HG03097 (cell line): Measurements from ENCODE around the gene COX7C.
"Not testable (repeated sequence)": the region's sequence is repeated elsewhere in the genome, so short reads cannot be mapped to it uniquely, and the experiment has no call there.

ENCODE experiments used
- ATAC-seq: cut with Tn5 transposase; IDR thresholded peaks from one replicate; pipeline ENCODE4 v1.9.1; 2021; ENCODE audit not compliant: unreplicated experiment, low FRiP score

The COX7C gene, protein sequence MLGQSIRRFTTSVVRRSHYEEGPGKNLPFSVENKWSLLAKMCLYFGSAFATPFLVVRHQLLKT

DNA sequence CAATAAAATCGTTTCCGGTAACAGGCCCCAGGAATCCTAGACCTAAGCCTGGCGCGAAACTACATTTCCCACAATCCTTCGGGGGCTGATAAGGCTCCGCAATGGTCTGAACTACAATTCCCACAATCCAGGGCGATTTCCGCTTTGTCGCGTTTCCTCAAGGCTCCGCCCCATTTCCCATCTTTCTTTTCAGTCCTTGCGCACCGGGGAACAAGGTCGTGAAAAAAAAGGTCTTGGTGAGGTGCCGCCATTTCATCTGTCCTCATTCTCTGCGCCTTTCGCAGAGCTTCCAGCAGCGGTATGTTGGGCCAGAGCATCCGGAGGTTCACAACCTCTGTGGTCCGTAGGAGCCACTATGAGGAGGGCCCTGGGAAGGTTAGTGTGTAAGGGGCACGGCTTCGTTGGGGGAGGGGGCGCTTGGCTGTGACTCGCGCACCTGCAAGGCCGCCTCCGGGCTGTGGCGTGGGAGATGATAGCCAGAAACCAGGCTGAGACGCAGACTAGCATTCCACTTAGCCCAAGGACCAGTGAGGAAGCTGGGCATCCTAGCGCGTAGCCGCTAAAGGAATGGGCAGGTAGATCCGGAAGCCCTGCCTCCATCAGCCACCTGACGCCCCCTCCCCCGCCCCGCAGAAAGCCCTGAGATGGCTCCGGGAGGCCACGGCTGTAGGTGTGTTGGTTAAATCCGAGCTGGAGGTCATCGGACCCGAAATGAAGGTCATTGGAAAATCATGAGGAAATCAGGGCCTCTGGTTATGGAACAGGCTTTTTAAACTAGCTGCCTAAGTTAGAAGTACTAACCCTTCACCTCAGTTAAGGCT, at the start of gene COX7C:
COX7C (plus strand) TSS at position 186 of the 821 bp plus-strand sequence; CDS start at position 301, 115 bp downstream.
- peak; percentile 100 for ATAC-seq

DNA sequence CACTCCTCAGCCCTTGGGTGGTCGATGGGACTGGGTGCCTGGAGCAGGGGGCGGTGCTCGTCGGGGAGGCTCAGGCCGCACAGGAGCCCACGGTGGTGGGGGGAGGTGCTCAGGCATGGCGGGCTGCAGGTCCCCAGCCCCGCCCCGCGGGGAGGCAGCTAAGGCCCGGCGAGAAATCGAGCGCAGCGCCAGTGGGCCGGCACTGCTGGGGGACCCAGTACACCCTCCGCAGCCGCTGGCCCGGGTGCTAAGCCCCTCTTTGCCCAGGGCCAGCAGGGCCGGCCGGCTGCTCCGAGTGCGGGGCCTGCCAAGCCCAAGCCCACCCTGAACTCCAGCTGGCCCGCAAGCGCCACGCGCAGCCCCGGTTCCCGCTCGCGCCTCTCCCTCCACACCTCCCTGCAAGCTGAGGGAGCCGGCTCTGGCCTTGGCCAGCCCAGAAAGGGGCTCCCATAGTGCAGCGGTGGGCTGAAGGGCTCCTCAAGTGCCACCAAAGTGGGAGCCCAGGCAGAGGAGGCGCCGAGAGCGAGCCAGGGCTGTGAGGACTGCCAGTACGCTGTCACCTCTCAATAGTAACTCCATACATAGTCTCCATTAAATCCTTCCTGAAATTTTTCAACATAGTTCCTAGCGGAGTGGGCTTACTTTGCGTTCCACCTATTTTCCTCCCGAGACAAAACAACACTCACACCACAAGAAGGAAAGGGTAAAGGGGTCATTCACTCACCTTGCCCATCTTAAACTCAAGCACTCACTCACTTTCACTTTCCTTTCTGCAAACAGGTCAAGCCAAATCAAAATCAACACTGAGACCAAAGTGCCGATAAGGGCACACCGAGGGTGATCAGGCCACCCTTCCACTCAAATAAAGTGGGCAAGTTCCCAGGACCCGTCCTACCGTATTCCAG, 48.0 kb upstream of the COX7C start:
- ATAC-seq, result not testable (repeated sequence)

DNA sequence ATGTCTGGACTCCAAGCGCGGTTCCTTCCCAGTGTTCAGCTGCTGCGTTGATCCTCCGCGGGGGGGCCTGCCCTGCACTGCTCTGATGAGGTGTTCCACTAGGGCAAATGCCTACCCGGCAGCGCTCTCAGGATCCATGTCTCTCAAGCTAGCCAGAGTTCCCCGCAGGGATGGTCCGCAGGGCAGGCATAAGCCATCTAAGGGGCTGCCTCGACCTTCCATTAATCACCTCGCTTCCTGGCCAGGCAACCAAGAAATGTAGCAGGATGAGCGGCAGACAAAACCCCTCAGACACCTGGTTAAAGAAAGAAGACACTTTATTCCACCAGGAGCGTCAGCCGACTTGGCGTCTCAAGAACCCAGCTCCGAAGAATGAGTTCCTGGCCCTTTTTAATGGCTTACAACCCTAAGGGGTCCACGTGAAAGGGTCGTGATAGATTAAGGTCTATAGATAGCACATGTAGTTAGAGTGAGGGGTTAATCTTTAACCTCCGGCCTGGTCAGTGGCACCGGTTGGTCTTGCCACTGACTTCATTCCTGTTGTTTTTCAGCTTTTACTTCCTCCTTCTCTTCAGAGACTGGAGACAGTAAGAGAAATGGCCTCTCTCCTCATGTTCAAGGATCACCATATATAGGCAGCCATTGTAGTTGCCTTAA, 47.2 kb upstream of the COX7C start:
- ATAC-seq, result no peak

DNA sequence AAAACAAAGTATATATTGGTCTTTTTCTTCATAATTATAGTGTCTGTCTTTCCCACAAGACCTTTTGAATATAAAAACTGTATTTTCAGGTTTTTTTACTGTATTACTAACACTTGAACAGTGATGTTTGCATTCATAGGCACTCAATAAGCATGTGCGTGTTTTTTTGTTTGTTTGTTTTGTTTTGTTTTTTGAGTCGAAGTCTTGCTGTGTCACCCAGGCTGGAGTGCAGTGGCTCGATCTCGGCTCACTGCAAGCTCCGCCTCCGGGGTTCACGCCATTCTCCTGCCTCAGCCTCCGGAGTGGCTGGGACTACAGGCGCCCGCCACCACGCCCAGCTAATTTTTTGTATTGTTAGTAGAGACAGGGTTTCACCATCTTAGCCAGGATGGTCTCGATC, 46.6 kb upstream of the COX7C start:
- not testable (repeated sequence) for ATAC-seq

DNA sequence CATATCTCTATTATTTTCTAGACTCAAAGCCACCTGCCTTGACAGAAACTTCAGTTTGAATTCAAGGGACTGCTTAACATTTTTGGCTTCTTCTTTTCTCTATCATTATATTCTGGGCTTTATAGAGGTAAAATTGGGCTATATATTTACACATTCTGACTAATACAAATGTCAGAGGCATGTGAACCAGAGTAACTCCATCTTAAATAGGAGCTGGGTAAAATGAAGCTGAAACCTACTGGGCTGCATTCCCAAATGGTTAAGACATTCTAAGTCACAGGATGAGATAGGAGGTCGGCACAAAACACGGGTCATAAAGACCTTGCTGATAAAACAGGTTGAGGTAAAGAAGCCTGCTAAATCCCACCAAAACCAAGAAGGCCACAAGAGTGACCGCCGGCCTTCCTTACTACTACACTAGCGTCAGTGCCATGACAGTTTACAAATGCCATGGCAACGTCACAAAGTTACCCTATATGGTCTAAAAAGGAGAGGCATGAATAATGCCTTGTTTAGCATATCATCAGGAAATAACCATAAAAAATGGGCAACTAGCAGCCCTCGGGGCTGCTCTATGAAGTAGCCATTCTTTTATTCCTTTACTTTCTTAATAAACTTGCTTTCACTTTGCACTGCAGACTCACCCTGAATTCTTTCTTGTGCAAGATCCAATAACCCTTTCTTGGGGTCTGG, 44.8 kb upstream of the COX7C start:
- ATAC-seq, result no peak

DNA sequence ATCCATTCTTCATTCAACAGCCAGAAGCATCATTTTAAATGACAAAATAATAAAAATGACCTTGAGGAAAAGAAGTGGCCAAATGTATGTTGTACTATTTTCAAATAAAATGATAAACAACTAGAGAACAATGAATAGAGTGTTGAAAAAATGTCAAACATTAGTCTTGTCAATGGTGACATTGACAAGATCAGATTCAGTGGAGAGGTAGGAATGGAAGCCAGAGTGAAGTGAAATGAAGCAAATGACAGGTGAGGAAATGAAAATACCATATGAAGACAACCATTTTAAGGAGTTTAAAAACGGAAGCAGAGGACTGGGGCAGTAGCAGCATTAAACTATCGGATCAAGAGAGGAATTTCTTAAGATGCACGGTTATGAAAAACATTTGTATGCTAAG, 38.2 kb upstream of the COX7C start:
- ATAC-seq, result no peak

DNA sequence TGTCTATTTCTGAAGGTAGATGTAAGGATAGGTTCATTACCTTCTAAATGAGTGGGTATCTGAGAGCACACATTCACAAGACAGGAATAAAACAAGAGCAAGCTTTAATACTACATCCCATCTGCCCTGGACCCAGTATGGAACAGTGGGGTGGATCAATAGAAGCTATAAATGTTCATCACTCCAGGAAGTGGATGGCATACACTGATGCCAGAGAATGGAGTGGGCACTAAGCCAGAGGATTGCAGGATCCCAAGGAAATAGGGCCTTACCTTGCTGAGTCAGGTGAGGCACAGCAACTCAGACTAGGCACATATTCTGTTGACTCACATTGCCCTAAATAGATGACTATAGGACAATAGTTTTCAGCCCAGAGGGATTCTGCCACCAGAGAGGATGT, 21.3 kb upstream of the COX7C start:
- no peak for ATAC-seq

DNA sequence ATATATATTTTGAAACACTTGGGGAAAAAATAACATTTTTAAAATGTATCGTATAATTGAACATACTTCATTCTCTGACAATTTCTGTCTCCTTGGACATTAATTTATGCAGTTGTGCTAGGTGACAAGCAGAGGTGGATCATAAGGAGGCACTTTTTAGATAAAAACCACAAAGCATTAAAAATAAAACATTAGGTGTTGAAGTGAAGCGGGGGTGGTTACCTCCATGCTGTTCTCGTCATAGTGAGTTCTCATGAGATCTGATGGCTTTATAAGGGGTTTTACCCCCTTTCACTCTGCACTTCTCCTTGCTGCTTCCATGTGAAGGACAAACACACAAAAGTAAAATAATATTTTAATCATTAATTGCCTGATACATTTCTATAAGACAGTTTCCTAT, 11.9 kb upstream of the COX7C start:
- ATAC-seq, result no peak

DNA sequence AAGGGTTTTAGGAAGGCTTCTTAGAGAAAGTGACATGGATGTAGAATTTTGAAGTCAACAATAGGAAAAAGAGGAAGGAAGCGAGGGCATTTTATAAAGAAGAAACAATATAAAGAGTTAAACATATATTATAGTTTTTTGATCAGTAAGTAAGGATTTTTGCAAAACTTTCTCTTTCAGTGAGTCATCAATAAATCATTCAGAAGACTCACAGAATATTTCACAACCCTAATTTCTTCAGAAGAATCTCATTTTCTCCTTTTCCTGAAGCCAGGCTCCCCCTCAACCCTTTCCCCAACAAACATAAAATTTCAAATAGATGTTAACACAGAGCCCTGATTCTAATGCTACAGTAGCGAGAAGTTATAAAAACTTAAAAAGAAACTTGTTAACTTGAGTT, 4.3 kb upstream of the COX7C start:
- ATAC-seq, result no peak

DNA sequence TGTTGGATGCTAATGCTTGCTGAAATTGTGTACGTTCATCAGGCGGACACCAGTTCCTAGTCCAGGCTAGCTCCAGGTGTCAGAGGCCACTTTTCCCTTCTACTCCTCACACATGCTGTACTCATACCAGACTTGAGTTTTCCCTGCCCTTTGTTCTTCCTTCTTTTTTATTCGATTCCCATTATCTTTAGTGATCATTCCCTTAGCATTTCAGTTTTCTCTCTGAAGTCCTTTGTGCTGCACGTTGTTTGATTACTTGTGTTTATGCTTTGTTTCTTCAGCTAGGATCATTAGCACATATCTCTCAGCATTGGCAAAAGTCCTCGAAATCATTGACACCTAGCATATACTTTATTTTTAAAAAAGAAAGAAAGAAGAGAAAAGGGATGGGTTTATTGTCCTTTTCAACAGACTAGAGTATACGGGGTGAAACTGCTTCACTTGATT, 409 bp upstream of the COX7C start:
- no peak for ATAC-seq

DNA sequence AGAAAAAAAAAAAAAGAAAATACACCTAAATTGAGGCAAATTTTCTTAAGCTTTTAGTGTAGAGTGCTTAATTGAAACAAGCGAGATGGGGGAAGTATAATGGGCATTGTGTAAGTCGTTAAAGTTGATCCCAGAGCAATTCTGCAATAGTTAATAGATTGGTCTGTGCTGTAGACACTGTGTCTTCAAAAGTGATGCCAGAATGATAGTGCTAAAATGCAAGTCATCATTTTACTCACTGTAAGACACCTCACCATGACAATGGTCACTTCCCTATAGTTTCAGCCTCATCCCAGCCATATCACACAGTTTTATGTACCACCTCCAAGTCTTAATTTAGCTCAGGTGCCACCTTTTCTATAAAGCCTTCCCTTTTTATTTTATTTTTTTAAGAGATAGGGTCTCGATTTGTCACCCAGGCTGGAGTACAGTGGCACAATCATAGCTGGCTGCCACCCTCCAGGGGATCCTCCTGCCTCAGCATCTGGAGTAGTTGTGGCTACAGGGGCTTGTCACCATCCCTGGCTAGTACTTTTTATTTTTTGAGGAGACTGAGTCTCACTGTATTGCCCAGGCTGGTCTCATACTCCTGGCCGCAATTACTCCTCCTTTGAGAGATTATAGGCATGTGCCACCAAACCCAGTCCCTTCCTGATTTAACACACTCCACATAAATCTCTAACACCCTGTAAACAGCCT, 6.2 kb downstream of the COX7C start:
- ATAC-seq, result no peak

DNA sequence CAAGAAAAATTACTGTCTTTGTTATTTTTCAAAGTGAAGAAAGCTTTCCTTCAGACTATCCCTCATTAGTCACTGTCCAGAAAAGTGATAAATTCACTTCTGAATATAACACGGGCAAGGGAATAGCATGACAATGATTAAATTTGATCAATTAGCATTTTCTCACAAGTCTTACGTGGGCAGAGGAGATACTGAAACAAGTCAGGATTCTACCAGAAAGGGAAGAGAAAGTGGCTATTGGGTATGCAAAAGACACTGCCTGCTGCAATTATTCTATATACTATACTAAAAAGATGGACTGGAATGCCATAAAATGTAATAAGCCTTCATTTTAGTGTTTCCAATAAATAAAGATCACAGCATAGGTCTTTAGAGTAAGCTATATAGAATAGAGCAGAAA, 7.4 kb downstream of the COX7C start:
- no peak for ATAC-seq

DNA sequence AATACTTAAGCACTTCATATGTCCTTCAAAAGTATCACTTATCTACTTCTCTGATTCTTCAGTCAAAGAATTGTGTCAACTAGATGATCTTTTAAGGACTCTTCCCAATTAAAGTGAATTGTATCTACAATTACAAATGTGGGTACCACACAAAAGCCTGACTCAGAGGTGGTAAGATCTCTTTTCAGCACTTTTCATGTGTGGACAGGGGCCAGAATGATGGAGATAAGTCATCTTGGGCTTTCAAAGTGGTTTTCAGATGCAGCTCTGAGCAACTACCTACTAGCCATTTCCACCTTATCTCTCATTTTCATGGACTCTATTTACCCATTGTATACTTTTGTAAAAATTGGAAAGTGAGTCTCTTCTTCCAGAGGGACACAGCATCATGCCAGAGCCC, 8.4 kb downstream of the COX7C start:
- ATAC-seq, result no peak

DNA sequence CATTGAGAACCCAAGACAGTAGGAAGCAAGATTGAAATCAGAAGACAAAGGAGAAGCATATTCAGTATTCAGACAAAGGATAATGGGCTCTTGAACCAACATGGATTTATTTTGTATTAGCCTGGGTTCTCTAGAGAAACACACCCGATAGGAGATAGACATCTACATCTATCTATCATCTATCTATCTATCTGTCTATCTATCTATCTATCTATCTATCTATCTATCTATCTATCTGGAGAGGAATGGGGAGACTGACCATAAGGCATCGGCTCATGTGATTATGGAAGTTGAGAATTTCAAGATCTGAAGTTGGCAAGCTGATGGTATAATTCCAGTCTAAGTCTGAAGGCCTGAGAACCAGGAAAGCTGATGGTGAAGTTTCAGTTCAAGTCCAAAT, 13.4 kb downstream of the COX7C start:
- no peak for ATAC-seq

DNA sequence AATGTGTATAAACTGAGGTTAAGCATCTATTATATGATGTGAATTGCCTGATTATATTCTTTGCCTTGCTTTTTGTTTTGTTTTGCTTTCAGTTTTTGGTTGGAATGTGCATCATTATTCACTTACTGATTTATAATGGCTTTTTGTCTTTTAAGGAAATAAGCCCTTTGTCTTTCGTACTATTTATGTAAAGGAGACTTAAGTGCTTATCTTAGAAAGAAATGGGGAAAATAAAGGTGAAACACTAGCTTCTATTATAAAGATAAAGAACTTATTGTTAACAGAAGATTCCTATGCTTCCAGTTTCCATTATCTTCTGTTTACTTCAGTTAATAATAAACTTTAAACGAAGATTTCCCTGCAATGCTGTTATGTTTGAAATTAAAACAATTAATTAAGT, 23.3 kb downstream of the COX7C start:
- no peak for ATAC-seq

DNA sequence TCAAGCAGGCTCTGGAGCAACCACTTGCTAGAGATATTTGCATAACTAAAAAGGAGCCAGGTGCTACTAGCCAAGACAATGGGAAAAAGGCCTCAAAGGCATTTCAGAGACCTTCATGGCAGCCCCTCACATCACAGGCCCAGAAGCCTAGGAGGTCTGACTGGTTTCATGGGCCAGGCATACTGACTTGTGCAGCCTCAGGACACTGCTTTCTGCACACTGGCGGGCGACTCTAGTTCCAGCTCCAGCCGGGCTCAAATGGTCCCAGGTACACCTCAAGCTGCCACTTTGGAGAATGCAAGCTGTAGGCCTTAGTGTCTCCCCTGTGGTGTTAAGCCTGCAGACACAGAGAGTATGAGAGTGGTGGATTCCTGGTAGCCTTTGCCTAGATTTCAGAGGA, 27.1 kb downstream of the COX7C start:
- no peak for ATAC-seq

DNA sequence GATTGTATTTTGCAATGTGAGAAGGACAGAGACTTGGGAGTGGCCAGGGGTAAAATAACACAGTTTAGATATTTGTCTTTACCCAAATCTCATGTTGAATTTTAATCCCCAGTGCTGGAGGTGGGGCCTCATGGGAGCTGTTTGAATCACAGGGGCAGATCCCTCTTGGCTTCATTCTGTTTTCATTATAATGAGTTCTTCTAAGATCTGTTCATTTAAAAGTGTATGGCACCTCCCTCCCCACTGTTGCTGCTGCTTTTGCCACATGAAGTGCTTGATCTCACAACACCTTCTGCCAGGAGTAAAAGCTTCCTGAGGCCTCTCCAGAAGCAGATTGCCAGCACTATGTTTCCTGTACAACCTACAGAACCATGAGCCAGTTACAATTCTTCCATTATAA, 28.1 kb downstream of the COX7C start:
- ATAC-seq, result no peak

DNA sequence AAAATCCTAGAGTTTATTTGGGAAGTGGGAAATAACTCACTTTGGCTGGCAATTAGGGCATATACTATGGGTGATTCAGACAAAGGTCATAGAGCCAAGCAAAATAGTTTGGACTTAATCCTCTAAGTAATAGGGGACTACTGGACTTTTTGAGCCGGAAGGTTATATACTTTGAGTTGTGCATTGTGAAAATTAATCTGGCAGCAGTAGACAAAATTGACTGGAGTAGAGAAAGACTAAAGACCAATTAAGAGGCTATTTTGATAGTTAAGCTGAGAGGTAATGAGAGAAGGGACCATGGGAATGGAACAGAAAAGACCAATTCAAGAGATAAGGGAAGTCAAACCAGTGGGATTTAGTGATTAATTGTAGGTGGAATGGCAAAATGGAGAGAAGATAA, 28.9 kb downstream of the COX7C start:
- ATAC-seq, result no peak

DNA sequence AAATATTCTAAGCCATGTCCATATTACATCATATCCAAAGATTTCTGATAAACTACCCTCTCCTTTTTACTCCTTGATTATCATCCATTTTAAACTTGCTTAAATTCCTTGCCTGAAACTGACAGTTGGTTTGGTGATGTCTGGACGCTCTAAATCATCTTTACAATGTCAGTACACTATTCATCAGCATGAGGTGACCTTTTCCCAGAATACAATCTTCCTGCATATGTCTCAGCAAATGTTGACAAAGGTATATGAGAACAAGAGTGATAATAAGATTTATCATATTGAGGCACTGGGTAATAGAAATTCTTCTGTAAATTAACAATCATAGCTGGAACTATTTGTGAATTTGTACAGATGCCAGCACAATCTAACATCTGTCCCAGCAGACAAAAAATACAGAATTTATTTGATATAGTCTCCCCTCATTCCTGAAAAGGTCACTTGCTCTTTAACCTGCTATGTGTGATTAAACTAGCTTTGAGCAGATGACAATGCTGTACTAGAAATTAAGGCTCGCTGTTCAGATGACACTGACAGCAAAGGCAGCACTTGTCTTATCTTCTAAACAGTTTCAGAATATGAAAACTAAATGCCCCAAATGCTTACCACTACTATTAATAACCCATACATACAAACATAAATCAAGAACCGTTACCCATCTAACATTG, 32.2 kb downstream of the COX7C start:
- no peak for ATAC-seq
